HG03097 (cell line): ENCODE data around the gene BRMS1.
"Not testable (repeated sequence)": the region's sequence is repeated elsewhere in the genome, so short reads cannot be mapped to it uniquely, and the experiment has no call there.

Source experiments
- ATAC-seq: cut with Tn5 transposase; IDR thresholded peaks from one replicate; pipeline ENCODE4 v1.9.1; 2021; ENCODE audit not compliant: unreplicated experiment, low FRiP score

The BRMS1 gene

DNA sequence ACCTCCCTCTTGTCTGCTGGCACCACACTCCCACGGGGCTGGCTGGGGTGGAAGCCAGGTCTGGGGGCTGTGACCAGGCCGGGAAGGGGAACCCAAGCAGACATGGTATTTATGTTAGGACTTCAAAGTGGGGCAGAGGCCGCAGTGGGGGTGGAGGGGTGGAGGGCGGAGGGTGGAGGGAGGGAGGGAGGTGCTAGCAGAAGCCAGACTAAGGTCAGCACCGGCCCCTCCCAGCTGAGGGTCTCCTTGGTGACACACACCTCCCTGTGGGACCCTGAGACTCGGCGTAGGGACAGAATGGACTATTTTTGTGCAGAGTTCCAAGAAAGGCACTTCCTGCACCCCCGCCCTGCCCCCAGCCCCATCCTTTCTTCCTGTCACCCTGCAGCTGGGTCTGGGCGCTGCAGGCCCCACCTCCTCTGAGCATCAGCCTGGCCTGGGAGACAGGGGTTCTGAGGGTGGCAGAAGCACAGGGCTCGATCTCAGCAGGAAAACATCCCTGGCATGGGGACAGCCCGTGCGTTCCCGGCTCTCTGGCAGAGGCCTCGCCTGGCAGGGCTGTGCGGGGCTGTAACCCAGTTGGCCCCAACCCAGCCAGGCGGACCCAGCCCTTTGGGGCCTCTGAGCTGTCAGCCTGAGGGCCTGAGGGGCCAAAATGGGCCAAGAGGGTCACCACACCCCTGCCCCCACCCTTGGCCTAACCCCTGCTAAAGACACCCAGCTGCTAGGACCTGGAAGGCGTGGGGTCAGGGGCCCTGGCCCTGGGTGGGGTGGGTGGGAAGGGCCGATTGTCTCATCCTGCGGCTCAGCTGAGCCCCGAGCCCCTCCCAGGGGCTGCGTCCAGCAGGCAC, 18.4 kb downstream of the BRMS1 start:
- ATAC-seq, result no peak

DNA sequence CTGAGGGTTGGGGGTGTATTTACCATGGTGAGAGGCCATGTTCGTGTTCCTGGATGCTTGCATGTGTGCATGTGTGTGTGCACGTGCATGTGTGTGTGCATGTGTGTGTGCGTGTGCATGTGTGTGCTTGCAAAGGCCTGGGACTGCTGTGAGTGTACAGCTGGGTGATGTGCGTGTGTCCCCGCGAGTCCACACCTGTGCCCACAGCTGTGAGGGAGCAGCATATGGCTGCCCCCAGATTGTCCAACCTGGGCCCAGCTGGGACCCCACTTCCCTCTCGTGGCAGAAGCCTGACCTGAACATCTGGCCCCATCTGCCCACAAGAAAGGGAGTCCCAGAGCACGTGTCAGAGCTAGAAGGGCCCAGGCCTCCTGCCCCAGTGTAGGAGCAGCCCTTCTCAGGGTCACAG, 19.6 kb downstream of the BRMS1 start:
- no peak for ATAC-seq

- ATAC-seq, result no peak
These were observed 20.2 kb downstream of the BRMS1 start for GRCh38 chr11:66324664-66325063.

GRCh38 chr11:66323684-66324083, 21.2 kb downstream of the BRMS1 start:
- no peak for ATAC-seq

GRCh38 chr11:66322732-66323427, 22.0 kb downstream of the BRMS1 start:
- ATAC-seq, result no peak

DNA sequence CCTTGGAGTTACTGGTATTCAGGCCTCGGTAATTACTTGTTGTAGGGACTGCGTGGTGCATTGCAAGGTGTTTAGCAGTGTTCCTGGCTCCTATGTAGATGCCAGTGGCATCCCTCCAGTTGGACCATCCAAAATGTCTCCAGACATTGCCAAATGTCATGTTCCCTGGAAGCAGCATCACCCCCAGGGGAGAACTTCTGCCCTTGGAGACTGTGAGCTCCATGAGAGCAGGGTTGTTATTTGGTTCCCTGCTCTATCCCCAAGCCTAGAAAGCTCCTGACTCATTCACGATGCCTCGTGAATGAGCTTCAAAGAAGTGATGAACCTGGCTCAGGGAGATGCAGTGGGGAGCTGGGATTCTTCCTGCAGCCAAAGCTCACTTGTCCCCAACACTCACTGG, 23.3 kb downstream of the BRMS1 start:
- ATAC-seq, result no peak

GRCh38 chr11:66320748-66321147, 24.2 kb downstream of the BRMS1 start:
- ATAC-seq, result not testable (repeated sequence)

- ATAC-seq, result not testable (repeated sequence)
These were observed 24.6 kb downstream of the BRMS1 start for GRCh38 chr11:66320289-66320688.

DNA sequence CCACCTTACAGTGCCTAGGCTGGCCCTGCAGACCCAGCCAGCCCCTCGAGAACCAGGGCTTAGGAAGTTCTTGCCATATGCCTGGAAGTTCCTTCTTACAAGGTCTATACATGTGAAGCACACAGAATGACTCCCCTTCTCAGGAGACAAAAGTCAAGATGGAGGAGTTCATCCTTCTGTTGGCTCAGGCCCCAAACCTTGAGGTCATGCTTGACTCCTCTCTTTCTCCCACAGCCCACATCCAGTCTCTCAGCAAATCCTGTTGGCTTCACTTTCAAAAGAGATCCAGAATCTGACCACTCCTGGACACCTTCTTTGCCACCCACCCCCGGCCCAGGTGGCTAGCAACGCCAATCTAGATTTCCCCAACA, 26.3 kb downstream of the BRMS1 start:
- no peak for ATAC-seq

DNA sequence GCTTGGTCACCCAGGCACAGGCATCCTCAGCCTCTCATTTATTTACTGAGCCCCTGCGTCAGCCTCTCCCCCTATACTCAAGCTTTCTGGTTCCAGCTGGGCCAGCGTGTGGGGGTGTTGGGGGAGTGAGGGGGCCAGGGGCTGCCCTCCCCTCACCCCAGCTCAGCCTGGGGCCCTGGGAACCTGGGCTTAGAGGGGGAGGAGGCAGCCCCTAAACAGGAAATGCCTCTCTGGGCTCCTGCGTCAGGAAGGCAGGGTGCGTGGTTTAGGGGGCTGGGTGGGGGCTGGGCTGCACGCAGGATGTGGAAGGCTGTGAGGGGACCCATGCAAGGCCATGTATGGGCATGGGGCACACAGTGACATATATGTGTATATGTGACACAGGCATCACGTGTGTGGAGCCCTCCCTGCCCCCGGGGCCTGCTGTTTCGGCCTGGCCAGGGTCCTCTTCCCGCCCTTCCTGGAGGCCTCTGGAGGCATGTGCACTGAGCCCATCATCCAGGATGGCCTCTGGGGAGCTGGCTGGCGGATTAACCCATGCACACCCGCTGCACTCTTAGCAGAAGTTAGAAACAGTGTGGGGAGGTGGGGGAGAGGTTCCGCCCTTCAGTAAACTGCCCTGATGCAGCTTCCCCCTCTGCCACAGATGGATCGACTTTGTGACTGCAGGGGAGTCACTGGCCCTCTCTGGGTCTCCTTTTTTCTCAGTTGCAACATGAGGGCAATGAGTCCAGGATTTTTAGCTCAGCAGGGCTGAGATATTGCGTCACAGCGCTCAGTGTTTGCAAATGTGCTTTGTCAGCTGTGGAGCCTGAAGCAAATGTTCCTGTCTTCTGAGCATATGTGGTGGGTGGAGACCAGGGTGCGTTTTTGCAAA, 26.9 kb downstream of the BRMS1 start:
- no peak for ATAC-seq

- ATAC-seq, result no peak
These were observed 27.6 kb downstream of the BRMS1 start for GRCh38 chr11:66317322-66317722.

- no peak for ATAC-seq
These were observed 28.1 kb downstream of the BRMS1 start, which contains the start of gene CD248 for GRCh38 chr11:66316849-66317251. Gene CD248, minus strand, starts transcription at chr11:66317044. Its CDS starts 17 bp downstream, at chr11:66317027.

- no peak for ATAC-seq
These were observed 28.7 kb downstream of the BRMS1 start for GRCh38 chr11:66315921-66316811.

DNA sequence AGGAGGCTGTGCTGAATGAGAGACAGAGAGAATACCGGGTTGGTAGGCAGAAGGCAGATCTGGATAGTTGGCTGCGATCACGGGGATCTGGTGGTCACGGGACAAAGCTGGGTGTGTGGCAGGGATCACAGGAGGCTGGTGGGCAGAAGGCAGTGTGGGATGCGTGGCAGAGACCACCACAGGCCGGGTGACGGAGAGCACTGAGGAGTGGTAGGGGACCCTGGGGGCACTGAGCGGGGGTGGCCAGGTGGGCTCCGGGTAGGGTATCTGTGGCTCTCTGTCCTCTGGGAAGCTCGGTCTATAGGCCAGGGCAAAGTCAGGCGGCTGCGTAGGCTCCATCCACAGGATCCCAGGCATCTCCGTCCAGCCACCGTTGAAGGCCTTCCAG, 29.4 kb downstream of the BRMS1 start:
- no peak for ATAC-seq

- ATAC-seq, result no peak
These were observed 30.1 kb downstream of the BRMS1 start for GRCh38 chr11:66314561-66315497.

GRCh38 chr11:66314186-66314501, 30.8 kb downstream of the BRMS1 start:
- no peak for ATAC-seq

- ATAC-seq, result no peak
These were observed 31.4 kb downstream of the BRMS1 start for GRCh38 chr11:66313321-66314185.
